ENCODE measurements around the gene ATG2B. TPM values are rescaled to one million over a fixed set of nuclear protein-coding genes. Genes with fewer than 3 reads are reported as not detected.

Gene ATG2B, protein sequence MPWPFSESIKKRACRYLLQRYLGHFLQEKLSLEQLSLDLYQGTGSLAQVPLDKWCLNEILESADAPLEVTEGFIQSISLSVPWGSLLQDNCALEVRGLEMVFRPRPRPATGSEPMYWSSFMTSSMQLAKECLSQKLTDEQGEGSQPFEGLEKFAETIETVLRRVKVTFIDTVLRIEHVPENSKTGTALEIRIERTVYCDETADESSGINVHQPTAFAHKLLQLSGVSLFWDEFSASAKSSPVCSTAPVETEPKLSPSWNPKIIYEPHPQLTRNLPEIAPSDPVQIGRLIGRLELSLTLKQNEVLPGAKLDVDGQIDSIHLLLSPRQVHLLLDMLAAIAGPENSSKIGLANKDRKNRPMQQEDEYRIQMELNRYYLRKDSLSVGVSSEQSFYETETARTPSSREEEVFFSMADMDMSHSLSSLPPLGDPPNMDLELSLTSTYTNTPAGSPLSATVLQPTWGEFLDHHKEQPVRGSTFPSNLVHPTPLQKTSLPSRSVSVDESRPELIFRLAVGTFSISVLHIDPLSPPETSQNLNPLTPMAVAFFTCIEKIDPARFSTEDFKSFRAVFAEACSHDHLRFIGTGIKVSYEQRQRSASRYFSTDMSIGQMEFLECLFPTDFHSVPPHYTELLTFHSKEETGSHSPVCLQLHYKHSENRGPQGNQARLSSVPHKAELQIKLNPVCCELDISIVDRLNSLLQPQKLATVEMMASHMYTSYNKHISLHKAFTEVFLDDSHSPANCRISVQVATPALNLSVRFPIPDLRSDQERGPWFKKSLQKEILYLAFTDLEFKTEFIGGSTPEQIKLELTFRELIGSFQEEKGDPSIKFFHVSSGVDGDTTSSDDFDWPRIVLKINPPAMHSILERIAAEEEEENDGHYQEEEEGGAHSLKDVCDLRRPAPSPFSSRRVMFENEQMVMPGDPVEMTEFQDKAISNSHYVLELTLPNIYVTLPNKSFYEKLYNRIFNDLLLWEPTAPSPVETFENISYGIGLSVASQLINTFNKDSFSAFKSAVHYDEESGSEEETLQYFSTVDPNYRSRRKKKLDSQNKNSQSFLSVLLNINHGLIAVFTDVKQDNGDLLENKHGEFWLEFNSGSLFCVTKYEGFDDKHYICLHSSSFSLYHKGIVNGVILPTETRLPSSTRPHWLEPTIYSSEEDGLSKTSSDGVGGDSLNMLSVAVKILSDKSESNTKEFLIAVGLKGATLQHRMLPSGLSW (N-terminal part only)
- 1 to 10 TPM; 1.4 to 2.2 (median 1.8) TPM for polyA plus RNA-seq (ENCODE audit: low read depth in 6 of 6)

DNA sequence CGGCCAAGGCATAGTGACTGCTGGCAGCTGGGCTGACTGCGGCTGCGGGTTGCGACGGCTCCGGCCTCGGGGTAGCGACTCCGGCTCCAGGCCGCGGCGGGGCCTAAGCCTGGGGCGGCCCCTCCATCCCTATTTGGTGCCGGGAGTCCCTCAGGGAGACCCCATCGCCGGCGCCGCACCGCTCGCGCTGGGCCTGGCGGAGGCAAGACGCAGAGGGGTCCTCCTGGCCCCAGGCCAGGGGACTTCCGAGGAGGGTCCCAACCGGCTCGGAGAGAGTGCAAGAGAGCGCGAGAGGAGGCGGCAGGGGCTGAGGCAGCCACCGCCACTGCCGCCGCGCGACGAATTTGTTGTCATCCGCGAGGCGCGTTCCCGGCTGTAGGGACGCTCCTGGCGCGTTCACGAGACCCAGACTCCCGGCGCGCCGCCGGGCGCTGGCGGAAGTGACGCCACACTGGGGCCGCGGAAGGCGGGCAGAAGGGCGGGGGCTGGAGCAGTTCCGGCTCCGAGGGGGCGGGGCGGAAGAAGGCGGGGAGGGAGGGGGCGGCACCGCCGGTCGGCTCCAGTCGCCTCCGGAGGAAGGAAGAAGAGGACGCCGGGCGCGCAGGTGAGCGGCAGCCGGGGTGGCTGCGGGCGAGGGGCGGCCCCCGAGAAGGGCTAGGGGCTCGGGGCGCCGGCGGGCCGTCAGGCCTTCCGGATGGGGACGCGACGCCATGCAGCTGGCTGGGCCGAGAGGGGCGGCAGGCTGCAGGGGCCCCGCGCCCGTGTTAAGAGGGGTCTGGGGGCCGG is at the start of gene ATG2B, which contains the start of gene GSKIP:
Gene ATG2B (minus strand): TSS at position 377 of the 786 bp plus-strand sequence. CDS start 365 bp downstream, at position 12.
Gene GSKIP (plus strand): TSS at position 562 of the 786 bp plus-strand sequence. CDS start 18,722 bp downstream, outside the sequence.
- ATAC-seq (ENCODE audit: low read depth in 2 of 2) (peak; percentile 74 to 81), DNase-seq (peak; percentile 96)
- H3K27ac Mint-ChIP-seq = peak within 1 kb of the TSS; percentile 66 to 94 (median 90)
- peaks cover 37 to 42% (median 40%) of the 10 kb centered on the region in 3 donors for H3K4me1 Mint-ChIP-seq
- no peaks in the 10 kb centered on the region for H3K36me3 Mint-ChIP-seq
- no peaks in the 10 kb centered on the region for H3K27me3 Mint-ChIP-seq
- H3K9me3 Mint-ChIP-seq = no peaks in the 10 kb centered on the region
- H3K4me3 Mint-ChIP-seq = peak within 1 kb of the TSS; percentile 87 to 95 (median 90)

DNA sequence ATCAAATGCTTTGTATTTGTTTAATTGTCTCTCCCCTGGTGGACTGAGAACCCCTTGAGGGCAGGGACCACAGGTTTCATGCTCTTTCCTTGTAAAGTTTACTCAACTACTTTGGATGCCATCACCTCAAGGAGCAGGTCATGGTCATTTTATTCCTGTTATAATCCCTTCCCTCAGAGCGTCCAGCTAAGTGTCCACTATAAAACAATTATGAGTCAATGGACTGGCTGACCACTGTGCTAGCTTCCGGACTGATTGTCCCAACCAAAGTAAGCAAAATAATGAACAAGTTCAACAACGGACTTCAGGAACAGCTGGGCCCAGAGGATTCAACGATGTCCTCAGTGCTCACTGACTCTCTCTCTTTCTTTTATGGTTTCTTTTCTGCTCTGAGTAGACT is 47.0 kb upstream of the ATG2B start:
- no peak overlapping the region for H3K27ac Mint-ChIP-seq
- no peak for ATAC-seq (ENCODE audit: low read depth in 2 of 2)
- peaks cover 0 to 9% (median 3%) of the 10 kb centered on the region in 3 donors for H3K4me1 Mint-ChIP-seq
- no peak for DNase-seq
- H3K36me3 Mint-ChIP-seq = no peaks in the 10 kb centered on the region
- no peaks in the 10 kb centered on the region for H3K9me3 Mint-ChIP-seq
- H3K27me3 Mint-ChIP-seq = peaks cover 3 to 32% (median 16%) of the 10 kb centered on the region in 3 donors
- no peak overlapping the region for H3K4me3 Mint-ChIP-seq

DNA sequence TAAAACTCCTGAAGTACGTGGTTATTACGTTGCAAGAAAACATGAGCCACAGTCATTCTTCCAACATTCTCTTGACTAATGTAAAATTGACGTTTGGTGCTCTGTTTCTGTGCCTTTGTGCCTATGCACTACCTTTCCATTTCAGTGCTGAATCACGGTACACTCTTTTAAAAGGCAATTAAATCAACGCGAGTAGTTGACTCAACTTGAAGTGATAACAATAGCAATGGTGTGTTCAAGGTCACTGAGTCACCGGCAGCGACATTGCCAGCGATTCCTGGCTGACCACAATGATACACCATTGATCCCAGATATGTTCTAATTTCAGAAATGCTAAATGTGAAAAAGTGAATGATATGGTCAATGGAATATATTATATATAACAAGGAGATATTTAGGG is 46.6 kb upstream of the ATG2B start:
- no peaks in the 10 kb centered on the region for H3K36me3 Mint-ChIP-seq
- H3K9me3 Mint-ChIP-seq = no peaks in the 10 kb centered on the region
- H3K4me1 Mint-ChIP-seq = peaks cover 0 to 9% (median 3%) of the 10 kb centered on the region in 3 donors
- H3K4me3 Mint-ChIP-seq = no peak overlapping the region
- ATAC-seq (ENCODE audit: low read depth in 2 of 2) (no peak), DNase-seq (no peak)
- H3K27me3 Mint-ChIP-seq = peaks cover 3 to 30% (median 16%) of the 10 kb centered on the region in 3 donors
- no peak overlapping the region for H3K27ac Mint-ChIP-seq

DNA sequence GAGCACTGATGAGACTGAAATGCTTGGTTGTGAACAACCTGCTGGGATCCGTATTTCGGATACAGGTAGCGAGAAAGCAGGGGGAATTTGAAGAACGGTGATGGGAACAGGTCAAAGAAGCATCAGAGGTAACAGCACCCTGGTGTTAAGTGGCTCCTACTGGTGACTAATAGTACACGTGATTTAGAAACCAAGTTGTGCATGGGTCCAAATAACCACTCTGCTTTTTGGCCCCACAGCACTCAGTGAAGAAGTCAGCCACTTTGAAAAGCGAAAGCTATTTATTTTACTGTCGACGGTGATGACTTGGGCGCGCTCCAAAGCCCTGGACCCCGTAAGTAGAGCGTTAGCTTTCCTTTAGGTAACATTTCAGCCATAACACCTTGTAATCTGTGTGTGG is 45.5 kb upstream of the ATG2B start:
- Mint-ChIP-seq H3K4me3 (no peak overlapping the region), H3K36me3 (no peaks in the 10 kb centered on the region), H3K9me3 (no peaks in the 10 kb centered on the region), H3K4me1 (peaks cover 0 to 9% (median 3%) of the 10 kb centered on the region in 3 donors), H3K27ac (no peak overlapping the region), H3K27me3 (peaks cover 0 to 21% (median 10%) of the 10 kb centered on the region in 3 donors)
- no peak for ATAC-seq (ENCODE audit: low read depth in 2 of 2)
- no peak for DNase-seq

DNA sequence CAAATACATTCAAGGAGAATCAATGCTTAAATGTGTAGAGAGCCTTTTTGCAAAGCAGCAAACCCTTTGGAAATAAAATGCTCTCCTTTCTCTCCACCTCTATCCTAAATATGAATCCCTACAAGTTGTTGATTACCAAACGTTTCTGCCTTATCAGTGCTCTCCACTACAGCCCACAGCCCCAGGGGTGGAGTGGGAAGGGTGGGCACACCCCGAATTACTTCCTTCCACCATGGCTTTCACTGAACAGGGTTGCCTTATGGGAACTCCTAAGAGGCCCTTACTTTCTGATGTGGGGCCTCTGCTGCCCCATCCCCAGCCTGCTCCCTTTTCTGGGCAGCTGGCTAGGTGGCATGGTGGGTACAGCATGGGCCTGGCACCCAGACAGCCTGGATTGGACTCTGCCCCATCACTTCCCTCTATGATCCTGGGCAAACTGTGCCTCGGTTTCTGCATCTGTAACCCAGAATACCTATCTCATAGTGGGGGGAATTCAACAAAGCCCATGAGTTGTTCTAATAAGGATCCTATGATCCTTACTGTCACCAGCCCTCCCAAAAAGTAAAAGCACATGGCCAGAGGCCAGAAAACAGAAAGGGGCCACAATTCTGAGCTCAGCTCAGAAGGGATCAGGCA is 44.9 kb upstream of the ATG2B start:
- Mint-ChIP-seq H3K27ac (no peak overlapping the region), H3K4me3 (no peak overlapping the region), H3K9me3 (no peaks in the 10 kb centered on the region), H3K36me3 (no peaks in the 10 kb centered on the region), H3K27me3 (peaks cover 0 to 16% (median 5%) of the 10 kb centered on the region in 3 donors), H3K4me1 (peaks cover 0 to 9% (median 3%) of the 10 kb centered on the region in 3 donors)
- DNase-seq (no peak), ATAC-seq (ENCODE audit: low read depth in 2 of 2) (no peak)

DNA sequence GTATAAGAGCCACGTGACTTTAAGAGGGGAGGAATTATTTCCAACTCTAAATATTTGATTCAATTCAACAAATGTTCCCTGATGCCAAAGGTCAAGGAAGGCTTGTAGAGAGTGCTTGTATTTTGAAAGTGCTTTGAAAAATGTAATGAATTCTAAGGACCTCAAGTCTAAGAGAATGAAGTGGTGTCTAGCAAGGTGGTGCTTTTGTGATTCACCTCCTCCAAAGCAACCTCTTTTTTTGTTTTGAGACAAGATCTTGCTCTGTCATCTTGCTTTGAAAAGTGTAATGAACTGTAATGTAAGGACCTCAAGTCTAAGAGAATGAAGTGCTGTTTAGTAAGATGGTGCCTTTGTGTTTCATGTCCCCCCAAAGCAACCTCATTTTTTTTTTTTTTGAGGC is 42.5 kb upstream of the ATG2B start:
- H3K4me3 Mint-ChIP-seq = no peak overlapping the region
- H3K36me3 Mint-ChIP-seq = no peaks in the 10 kb centered on the region
- H3K4me1 Mint-ChIP-seq = peaks cover 0 to 9% (median 3%) of the 10 kb centered on the region in 3 donors
- peaks cover 0 to 23% (median 23%) of the 10 kb centered on the region in 3 donors for H3K27me3 Mint-ChIP-seq
- H3K9me3 Mint-ChIP-seq = no peaks in the 10 kb centered on the region
- no peak overlapping the region for H3K27ac Mint-ChIP-seq
- DNase-seq (no peak), ATAC-seq (ENCODE audit: low read depth in 2 of 2) (no peak)

DNA sequence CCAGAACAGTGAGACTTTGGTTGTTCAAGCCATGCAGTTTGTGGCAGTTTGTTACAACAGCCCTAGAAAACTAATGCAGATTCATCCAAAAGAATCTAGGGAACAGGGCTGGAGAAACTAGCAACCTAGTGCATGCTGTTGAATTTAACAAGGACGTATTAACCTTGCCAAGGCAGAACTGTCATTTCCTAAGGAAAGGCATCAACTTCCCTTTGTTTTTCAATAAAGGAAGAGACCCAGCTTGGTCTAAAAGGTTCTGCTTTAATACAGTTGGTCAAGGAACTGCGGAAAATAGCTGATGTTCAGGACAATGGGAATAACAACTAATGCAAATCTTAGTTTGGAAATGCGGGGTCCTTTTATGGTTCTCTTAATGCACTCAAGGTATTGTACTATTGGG is 40.3 kb upstream of the ATG2B start:
- Mint-ChIP-seq H3K27ac (no peak overlapping the region), H3K4me1 (peaks cover 0 to 8% (median 3%) of the 10 kb centered on the region in 3 donors), H3K9me3 (no peaks in the 10 kb centered on the region), H3K27me3 (peaks cover 5 to 38% (median 36%) of the 10 kb centered on the region in 3 donors), H3K36me3 (peaks cover 0 to 6% of the 10 kb centered on the region in 2 donors), H3K4me3 (no peak overlapping the region)
- DNase-seq = no peak
- no peak for ATAC-seq (ENCODE audit: low read depth in 2 of 2)

DNA sequence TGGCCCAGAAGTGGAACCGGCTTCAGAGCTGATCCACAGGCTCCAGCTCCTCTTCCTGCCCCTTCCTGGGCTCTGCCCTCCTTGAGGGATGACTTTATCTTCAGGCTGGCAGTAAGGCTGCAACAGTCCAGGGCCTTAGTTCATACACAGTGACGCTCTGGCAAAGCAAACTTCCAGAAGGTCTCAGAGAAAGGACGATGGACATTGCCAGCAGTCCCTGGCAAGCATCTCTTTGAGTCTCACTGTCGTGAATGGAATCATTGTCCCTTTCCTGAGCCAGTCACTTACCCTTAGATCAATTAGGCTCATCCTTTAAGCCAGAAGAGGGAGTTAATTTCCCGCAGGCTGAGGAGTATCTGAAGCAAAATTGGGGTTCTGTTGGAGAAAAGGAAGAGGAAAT is 37.4 kb upstream of the ATG2B start:
- Mint-ChIP-seq H3K4me1 (no peaks in the 10 kb centered on the region), H3K9me3 (no peaks in the 10 kb centered on the region), H3K4me3 (no peak overlapping the region), H3K27me3 (peaks cover 5 to 36% (median 33%) of the 10 kb centered on the region in 3 donors), H3K27ac (peak overlapping the region in 1 of 6 donors; percentile 69), H3K36me3 (peaks cover 0 to 6% of the 10 kb centered on the region in 2 donors)
- ATAC-seq (ENCODE audit: low read depth in 2 of 2) (no peak), DNase-seq (no peak)

DNA sequence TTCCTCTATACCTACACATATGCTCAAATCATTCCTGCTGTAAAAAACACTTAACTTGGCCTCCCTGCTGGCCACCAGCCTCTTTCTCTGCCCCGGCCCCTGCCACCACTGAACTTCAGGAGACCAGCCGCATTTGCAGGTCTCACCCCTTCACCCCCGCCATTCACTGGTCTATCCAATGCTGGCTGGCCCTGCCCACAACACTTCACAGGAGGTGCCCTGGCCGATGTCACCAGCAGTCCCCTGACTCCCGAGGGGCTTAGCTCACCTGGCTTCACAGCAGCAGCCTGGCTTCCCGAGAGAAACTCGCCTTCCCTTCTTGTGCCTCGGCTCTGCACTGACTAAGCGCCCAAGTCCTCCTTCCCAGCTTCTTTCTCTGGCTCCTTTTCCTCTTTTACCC is 36.3 kb upstream of the ATG2B start:
- H3K9me3 Mint-ChIP-seq = no peaks in the 10 kb centered on the region
- DNase-seq = no peak
- peak overlapping the region in 2 of 8 donors; percentile 29 to 48 for H3K4me3 Mint-ChIP-seq
- H3K27ac Mint-ChIP-seq = peak overlapping the region in 1 of 6 donors; percentile 42
- H3K36me3 Mint-ChIP-seq = peaks cover 0 to 6% of the 10 kb centered on the region in 2 donors
- ATAC-seq (ENCODE audit: low read depth in 2 of 2) = no peak
- peaks cover 5 to 39% (median 36%) of the 10 kb centered on the region in 3 donors for H3K27me3 Mint-ChIP-seq
- no peaks in the 10 kb centered on the region for H3K4me1 Mint-ChIP-seq

DNA sequence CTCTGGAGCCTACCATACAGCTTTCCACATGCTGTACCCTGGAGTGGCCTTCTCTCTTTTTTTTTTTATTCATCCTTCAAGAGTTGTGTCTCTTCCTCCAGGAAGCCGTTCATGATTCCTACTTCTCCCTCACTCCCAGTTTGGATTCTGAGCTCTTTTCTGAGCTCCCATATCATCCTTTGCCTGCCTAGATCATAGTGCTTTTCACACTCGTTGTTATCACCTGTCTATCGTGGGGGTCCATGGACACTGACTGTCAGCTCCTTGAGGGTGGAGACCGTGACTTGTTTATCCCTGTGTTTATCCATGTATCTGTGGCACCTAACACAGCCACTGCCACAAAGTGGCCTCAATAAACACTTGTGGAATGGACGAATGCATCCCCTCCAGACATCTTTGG is 35.8 kb upstream of the ATG2B start:
- Mint-ChIP-seq H3K4me1 (no peaks in the 10 kb centered on the region), H3K4me3 (no peak overlapping the region), H3K27ac (no peak overlapping the region), H3K36me3 (peaks cover 0 to 6% of the 10 kb centered on the region in 2 donors), H3K9me3 (no peaks in the 10 kb centered on the region), H3K27me3 (peaks cover 5 to 39% (median 36%) of the 10 kb centered on the region in 3 donors)
- no peak for ATAC-seq (ENCODE audit: low read depth in 2 of 2)
- no peak for DNase-seq

DNA sequence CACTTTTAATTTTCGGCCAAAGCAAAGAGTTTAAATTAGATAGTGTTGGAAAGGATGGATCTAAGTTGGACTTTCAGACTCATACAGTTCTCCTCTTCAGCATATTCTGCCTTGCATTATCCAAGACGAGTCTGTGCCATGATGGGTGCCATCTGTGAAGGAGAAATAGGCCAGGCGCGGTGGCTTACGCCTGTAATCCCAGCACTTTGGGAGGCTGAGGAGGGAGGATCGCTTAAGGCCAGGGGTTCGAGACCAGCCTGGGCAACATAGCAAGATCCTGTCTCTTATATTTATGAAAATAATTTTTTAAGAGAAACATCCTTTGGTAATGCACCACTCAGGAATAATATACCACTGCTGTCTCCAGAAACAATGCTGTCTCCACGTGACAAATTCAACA is 35.3 kb upstream of the ATG2B start:
- DNase-seq (no peak), ATAC-seq (ENCODE audit: low read depth in 2 of 2) (no peak)
- Mint-ChIP-seq H3K4me1 (no peaks in the 10 kb centered on the region), H3K27ac (no peak overlapping the region), H3K36me3 (peaks cover 0 to 6% of the 10 kb centered on the region in 2 donors), H3K27me3 (peaks cover 5 to 39% (median 36%) of the 10 kb centered on the region in 3 donors), H3K9me3 (no peaks in the 10 kb centered on the region), H3K4me3 (no peak overlapping the region)
